Suppressor macrophage treated with lipopolysaccharide for 1 hour (primary cell): ENCODE measurements around the gene PARVG.
A peak's percentile ranks its signal among the peaks of the same experiment; 100 is the strongest.

Experiments
- DNase-seq, 3 donors: peaks; one replicate each; pipeline ENCODE4 v3.0.0-alpha.2; 2020 to 2022

Gene PARVG, protein sequence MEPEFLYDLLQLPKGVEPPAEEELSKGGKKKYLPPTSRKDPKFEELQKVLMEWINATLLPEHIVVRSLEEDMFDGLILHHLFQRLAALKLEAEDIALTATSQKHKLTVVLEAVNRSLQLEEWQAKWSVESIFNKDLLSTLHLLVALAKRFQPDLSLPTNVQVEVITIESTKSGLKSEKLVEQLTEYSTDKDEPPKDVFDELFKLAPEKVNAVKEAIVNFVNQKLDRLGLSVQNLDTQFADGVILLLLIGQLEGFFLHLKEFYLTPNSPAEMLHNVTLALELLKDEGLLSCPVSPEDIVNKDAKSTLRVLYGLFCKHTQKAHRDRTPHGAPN

DNA sequence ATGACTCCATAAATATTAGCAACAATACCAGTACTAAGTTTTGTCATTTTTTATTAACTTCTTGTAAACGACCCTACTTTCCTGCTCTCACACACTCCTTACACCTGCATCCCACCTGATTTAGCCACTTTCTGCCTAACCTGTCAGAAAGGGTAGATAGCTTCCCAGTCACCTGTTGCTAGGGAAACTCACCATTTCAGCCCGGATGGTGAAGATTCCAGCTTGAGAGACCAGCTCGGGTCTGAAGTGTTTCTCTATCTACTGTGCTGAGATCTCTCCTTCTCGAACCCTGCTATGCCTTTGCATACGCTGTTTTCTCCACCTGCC lies at the start of gene PARVG:
Gene PARVG, plus strand, starts transcription at position 220 of the 327 bp plus-strand sequence. CDS start 2,405 bp downstream, outside the sequence.
- peak; percentile 15 to 27 (median 23) for DNase-seq

DNA sequence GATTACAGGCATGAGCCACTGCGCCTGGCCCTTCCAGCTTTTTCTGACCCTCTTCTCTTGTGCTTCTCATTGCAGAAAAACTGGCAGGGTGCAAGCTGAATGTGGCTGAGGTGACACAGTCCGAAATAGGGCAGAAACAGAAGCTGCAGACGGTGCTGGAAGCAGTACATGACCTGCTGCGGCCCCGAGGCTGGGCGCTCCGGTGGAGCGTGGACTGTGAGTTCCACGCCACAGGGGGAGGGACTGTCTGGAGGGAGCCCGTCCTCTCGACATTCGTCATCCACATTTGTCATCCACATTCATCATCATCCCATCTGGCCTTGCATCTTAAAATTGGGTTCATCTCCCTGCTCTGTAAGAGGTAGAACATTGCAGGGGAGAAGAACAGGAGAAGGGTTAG lies 49.3 kb upstream of the PARVG start:
- no peak for DNase-seq

- no peak for DNase-seq
These were observed 48.6 kb upstream of the PARVG start for GRCh38 chr22:44131989-44132685.

DNA sequence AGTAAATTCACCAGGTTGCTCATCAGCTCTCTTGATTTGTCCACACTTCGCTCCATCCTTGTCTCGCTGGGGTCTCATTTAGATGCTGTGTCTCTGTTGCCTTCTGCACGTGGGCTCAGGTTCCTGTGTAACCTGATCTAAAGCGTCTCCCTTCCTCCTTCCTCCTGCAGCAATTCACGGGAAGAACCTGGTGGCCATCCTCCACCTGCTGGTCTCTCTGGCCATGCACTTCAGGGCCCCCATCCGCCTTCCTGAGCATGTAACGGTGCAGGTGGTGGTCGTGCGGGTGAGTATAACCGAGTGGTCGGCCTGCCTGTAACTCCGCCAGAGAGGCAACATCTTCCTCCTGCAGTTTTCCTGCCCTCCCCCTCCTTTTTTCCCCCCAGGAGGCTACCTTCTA lies 48.0 kb upstream of the PARVG start:
- no peak for DNase-seq

GRCh38 chr22:44133161-44133560 lies 47.6 kb upstream of the PARVG start:
- DNase-seq = no peak

DNA sequence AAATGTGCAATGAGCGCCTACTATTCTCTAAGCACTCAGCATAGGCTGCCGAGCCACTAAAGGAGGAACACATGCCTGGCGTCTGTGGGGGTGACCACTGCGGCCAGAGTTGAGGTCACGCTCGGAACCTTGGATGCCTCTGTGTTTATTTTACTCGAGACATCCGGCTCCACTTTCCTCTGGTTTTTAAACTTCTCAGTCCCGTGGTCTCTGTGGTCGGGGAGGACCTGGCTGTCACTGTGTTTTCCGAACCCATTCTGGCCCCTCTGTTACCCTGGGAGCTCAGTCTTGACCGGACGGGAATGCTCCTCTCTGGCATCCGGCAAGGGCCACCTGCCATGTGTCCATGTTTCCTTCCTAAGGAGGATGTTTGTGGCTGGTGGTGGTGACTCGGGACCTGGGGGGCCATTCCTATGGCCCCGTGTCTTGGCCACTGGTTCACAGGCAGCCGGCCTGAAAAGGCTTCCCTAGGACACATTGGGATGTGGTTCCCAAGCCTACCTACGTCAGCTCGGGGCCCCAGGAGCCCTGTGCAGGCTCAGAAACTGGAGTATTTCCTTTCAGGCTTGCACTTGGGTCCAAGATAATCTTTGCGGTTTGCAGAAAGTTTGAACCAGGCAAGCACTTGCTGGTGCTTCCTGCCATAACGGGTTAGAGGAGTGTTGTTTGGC lies 46.7 kb upstream of the PARVG start:
- peak in 2 of 3 donors; percentile 24 to 25 for DNase-seq

- no peak for DNase-seq
These were observed 44.6 kb upstream of the PARVG start for GRCh38 chr22:44136112-44136511.

- DNase-seq = no peak
These were observed 43.9 kb upstream of the PARVG start for GRCh38 chr22:44136786-44137185.

DNA sequence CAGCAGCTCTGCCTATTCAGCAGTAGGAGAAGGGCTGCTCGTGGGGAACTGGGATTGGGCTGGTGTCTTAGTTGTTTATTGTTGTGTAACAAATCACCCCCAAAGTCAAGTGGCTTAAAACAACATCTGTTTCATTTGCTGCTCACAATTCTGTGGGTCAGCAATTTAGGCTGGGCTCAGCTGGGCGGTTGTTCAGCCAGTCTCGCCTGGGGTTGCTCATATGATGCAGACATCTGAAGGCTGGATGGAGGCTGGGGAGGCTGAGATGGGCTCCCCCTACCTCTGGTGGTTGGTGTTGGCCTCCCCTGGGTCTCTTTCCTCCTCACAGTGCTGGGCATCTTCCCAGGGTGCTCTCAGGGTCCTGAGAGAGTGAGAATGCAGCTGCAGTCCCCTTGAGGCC lies 43.3 kb upstream of the PARVG start:
- DNase-seq = no peak

DNA sequence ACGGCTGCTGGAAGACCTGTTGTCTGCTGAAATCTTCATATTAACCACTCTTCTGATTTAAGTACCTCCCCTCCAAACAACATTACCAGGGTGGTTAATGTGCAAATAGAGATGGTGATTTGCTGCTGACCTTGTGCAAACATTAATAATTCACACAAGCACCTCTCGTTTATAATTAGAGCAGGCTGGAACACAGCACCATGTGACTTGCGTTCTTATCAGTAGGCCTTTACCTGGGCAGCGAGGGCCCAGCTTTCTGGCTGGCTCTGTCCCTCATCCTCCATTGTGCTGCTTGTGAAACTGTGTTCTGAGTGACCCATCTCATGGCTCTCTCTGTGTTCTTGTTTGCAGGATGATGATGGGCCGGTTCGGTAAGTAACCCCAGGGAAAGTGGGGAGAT lies 41.0 kb upstream of the PARVG start:
- DNase-seq = no peak

DNA sequence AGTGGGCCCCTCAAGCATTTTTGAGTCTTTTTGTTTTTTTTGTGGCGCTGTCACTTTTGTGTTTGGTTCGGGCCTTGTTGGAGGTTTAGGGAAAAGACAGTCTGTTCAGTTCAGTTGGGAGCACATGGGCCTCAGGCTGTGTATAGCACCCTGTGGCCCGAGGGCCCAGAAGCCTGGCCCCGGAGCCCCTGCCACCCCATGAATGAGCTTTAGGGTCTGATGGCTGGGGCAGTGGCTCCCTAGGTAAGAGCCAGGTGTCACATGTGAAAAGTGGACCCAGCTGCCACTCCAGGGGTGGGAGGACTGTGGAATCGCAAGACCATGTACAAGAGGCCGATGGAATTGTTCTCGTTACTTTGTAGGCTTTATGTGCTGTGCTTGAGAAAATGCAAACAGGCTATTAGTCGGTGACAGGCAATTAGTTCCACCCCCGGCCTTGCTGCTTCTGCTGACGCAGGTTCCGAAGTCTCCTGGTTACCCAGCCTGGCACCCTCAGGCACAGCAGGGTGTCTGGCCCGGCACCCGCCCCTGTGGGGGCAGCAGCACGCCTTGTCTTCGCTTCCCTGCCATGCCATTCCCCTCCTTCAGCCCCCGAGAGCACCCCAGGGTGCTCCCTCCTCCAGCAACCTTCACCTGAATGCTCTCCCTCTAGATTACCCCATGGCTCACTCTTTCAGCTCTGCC lies 38.2 kb upstream of the PARVG start:
- no peak for DNase-seq

DNA sequence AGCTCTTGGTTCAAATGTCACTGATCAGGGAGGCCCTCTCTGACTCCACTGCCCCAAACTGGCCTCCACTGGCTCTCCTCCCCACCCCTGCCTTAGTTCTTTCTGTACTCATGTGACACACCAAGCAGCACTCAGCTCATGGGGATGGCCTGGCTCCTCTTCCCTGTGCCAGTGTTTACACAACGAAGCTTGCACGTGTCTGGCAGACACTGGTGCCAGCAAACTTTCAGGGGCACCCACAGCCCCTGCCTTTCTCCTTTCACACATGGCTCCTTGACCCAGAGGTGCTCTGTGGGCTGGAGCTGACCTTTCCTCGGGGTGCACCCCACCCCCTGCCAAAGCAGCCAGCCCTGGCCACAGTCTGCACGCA lies 37.6 kb upstream of the PARVG start:
- no peak for DNase-seq

DNA sequence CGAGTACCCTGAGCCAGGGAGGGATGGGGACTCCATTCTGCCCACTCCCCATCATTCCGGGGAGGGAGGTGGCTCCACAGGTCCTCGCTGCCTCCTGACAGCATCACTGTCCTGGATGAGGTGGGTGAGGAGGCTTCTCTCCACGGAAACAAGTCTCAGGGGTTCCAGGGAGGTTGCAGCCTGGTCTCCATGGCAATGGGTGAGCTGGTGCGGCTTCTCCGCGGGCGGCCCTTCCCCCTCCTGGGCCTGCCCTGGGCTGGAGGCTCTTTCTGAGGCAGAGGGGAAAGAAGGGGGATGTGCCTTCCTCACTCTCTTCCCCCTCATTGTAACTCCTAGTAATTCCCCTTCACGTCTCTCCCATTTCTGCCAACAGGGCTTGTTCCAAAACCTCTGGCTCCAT lies 37.1 kb upstream of the PARVG start:
- no peak for DNase-seq

DNA sequence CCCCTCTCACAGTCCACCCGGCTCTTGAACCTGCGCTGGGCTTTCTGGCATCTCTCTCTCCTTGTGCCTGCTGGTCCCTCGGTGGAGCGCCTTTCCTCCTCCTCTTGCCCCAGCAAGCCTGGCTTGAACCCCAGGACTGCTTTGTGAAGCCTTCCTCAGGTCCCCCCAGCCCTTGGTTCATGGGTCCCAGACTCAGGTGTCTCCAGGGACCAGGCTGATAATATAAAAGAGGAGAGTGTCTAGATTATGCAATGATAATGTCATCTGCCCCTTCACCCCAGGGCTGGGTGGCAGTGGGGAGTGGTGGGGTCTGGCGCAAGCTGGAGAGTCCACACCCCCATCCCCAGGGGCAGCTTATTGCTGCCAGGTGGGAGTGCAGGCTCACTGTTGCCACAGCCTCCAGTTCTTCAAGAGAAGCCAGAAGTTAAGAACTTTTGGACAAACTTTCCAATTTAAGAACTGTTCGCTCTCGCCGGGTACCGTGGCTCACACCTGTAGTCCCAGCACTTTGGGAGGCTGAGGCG lies 36.6 kb upstream of the PARVG start:
- DNase-seq = no peak

DNA sequence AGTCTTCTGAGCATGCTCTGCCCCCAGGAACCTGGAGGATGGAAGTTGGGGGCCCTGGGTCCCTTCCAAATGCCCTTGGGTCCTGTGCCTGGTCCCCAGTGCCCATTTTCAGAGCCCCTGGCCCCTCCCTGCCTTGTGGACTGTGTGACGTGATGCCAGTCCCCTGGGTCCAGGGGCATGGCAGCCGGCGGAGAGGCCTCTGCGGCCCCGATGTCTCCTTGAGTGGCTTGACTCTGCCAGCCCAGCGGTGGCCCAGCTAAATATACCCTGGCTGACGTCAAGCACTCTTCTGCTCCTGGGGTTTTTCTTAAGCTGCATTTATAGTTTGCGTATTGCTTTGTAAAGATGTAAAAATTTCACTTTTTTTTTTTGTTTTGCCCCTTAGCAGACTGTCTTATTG lies 35.2 kb upstream of the PARVG start:
- no peak for DNase-seq

GRCh38 chr22:44146088-44146861 lies 34.5 kb upstream of the PARVG start:
- no peak for DNase-seq

GRCh38 chr22:44147008-44147645 lies 33.6 kb upstream of the PARVG start:
- DNase-seq = no peak

DNA sequence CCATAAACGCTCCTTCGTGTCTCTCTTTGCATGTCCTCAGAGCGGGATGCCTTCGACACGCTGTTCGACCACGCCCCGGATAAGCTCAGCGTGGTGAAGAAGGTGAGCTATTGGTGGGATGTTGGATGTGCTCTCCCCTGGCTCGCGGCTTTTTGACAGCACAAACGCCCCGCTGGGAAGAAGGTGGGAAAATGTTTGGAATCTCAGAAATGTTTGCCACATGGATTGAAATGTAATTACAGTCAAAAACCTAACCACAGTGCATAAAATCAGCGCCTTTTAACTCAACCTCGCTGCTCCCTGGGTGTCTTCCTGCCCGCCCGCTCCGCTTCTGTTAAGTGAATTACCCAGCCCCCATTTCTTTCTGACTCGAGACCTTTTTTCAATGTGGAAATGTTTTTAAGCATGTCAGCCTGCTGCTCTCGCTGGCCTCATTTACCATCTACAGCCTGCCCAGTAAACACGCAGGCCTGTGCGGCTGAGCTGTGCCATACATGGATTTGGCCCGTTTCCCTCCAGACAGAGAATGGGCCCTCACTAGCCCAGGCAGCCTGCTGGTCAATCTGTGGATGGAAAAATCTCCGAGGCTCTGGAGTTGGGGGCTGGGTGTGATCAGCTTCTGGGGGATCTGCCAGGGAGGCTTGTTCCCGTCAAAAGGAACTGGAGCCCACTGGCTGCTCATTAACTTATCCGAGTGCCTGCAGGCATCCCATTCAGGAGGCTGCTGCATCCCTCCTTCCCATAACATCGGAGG lies 32.7 kb upstream of the PARVG start:
- DNase-seq = no peak

GRCh38 chr22:44151676-44152075 lies 29.0 kb upstream of the PARVG start:
- no peak for DNase-seq

GRCh38 chr22:44153710-44154109 lies 27.0 kb upstream of the PARVG start:
- DNase-seq = no peak

- no peak for DNase-seq
These were observed 26.2 kb upstream of the PARVG start for GRCh38 chr22:44154436-44154942.
